Smooth muscle cell (in vitro differentiated cells): Measurements from ENCODE around the gene SDF2. TPM values are rescaled to one million over a fixed set of nuclear protein-coding genes. Genes with fewer than 3 reads are reported as not detected.
"Not testable (repeated sequence)": the region's sequence is repeated elsewhere in the genome, so short reads cannot be mapped to it uniquely, and the experiment has no call there.

Experiments
- DNase-seq: peaks from one replicate; lab custom pipeline; 2025; ENCODE audit not compliant: unreplicated experiment; lab: John Stamatoyannopoulos, UW
- H2AFZ ChIP-seq: fragments of 200-600 bp; sonication (generic); 2 replicates; pipeline ENCODE4 v1.6.0; 2016; ENCODE audit warnings: antibody characterized with exemption, low read depth, mild to moderate bottlenecking
- H3F3A ChIP-seq: fragments of 200-600 bp; sonication (generic); 2 replicates; pipeline ENCODE4 v1.6.0; 2017; ENCODE audit warnings: antibody characterized with exemption, low read depth
- H3K27ac ChIP-seq: fragments of 200-600 bp; sonication (generic); 2 replicates; pipeline ENCODE4 v1.5.1; 2016; ENCODE audit warnings: low read depth, mild to moderate bottlenecking
- H3K27me3 ChIP-seq: fragments of 200-600 bp; sonication (generic); 2 replicates; pipeline ENCODE4 v1.6.1; 2016; ENCODE audit warnings: low read depth, mild to moderate bottlenecking
- H3K36me3 ChIP-seq: fragments of 200-600 bp; sonication (generic); 2 replicates; pipeline ENCODE4 v1.5.1; 2016; ENCODE audit warnings: low read depth
- H3K4me1 ChIP-seq: fragments of 200-600 bp; sonication (generic); 2 replicates; pipeline ENCODE4 v1.5.1; 2016; ENCODE audit warnings: low read depth
- H3K4me2 ChIP-seq: fragments of 200-600 bp; sonication (generic); 2 replicates; pipeline ENCODE4 v1.6.0; 2016; ENCODE audit warnings: mild to moderate bottlenecking
- H3K4me3 ChIP-seq: fragments of 200-600 bp; sonication (generic); 2 replicates; pipeline ENCODE4 v1.5.1; 2016; ENCODE audit warnings: mild to moderate bottlenecking
- H3K79me2 ChIP-seq: fragments of 200-600 bp; sonication (generic); 2 replicates; pipeline ENCODE4 v1.6.0; 2016; ENCODE audit warnings: low read depth, mild to moderate bottlenecking
- H3K9ac ChIP-seq: fragments of 200-600 bp; sonication (generic); 2 replicates; pipeline ENCODE4 v1.6.0; 2016; ENCODE audit warnings: low read depth
- H3K9me3 ChIP-seq: fragments of 200-600 bp; sonication (generic); replicated peaks from 2 replicates; pipeline ENCODE4 v1.5.1; 2016; ENCODE audit warnings: low read depth
- H4K20me1 ChIP-seq: fragments of 200-600 bp; sonication (generic); 2 replicates; pipeline ENCODE4 v1.6.0; 2016; ENCODE audit warnings: low read depth
- CTCF ChIP-seq: fragments of 200-600 bp; sonication (generic); IDR thresholded peaks from 2 replicates; pipeline ENCODE4 v1.5.1; 2017; ENCODE audit warnings: borderline replicate concordance, mild to moderate bottlenecking, antibody characterized with exemption; ENCODE audit not compliant: insufficient read depth, poor library complexity, severe bottlenecking
- WGBS: methylation state at CpG from one replicate; pipeline ENCODE4 v1.1.7; 2016; ENCODE audit warnings: low lambda C conversion rate; 5-methylcytosine and 5-hydroxymethylcytosine counted together
- polyA plus RNA-seq: library from polyadenylated mRNA; unstranded; fragments of >200 nt; fragmentation: Nextera tagmentation; extraction: Ambion mirVana; gene quantifications from 2 replicates; pipeline ENCODE4 v1.2.1, GENCODE V29; 2016
- total RNA-seq: library from RNA; depleted of rRNA; stranded (reverse); fragments of >200 nt; gene quantifications from 2 replicates; pipeline ENCODE4 v1.2.3, GENCODE V29; 2014

Gene SDF2
- total and polyA plus RNA-seq, 2 experiments from 2014 or later, result 88.6 to 96.5 TPM

- 91% methylated on average over 6 of the region's 6 CpGs for WGBS
- H3K4me1 ChIP-seq, result no peaks in the 10 kb centered on the region
- H3F3A ChIP-seq, result no peaks in the 10 kb centered on the region
- DNase-seq, result no peak
- no peaks in the 10 kb centered on the region for H3K79me2 ChIP-seq
- no peak overlapping the region for H3K4me3 ChIP-seq
- no peak overlapping the region for H2AFZ ChIP-seq
- no peak overlapping the region for H3K27ac ChIP-seq
- H3K36me3 ChIP-seq, result peaks cover 13% of the 10 kb centered on the region
- H3K9me3 ChIP-seq, result no peaks in the 10 kb centered on the region
- H3K9ac ChIP-seq, result no peak overlapping the region
- H3K27me3 ChIP-seq, result no peaks in the 10 kb centered on the region
- no peaks in the 10 kb centered on the region for H4K20me1 ChIP-seq
- TF ChIP-seq CTCF, result peak; percentile 56
- H3K4me2 ChIP-seq, result no peak overlapping the region
These were observed 48.5 kb downstream of the SDF2 start for GRCh38 chr17:28612936-28613872.

GRCh38 chr17:28612531-28612930 lies 49.2 kb downstream of the SDF2 start:
- H3K4me2 ChIP-seq, result no peak overlapping the region
- no peak overlapping the region for H3K27ac ChIP-seq
- no peak for TF ChIP-seq CTCF
- no peaks in the 10 kb centered on the region for H3K4me1 ChIP-seq
- no peaks in the 10 kb centered on the region for H4K20me1 ChIP-seq
- no peaks in the 10 kb centered on the region for H3F3A ChIP-seq
- H3K36me3 ChIP-seq, result peaks cover 9% of the 10 kb centered on the region
- no peak for DNase-seq
- no peaks in the 10 kb centered on the region for H3K27me3 ChIP-seq
- no peaks in the 10 kb centered on the region for H3K79me2 ChIP-seq
- H3K4me3 ChIP-seq, result no peak overlapping the region
- no peaks in the 10 kb centered on the region for H3K9me3 ChIP-seq
- no peak overlapping the region for H2AFZ ChIP-seq
- no peak overlapping the region for H3K9ac ChIP-seq
- WGBS, result 97% methylated on average over 2 of the region's 2 CpGs

GRCh38 chr17:28610376-28610775 lies 51.3 kb downstream of the SDF2 start:
- Histone ChIP-seq H3K36me3 (peaks cover 4% of the 10 kb centered on the region), H3K9ac (no peak overlapping the region), H2AFZ (no peak overlapping the region), H3K27me3 (no peaks in the 10 kb centered on the region), H4K20me1 (no peaks in the 10 kb centered on the region), H3K79me2 (no peaks in the 10 kb centered on the region), H3K4me2 (no peak overlapping the region), H3F3A (no peaks in the 10 kb centered on the region), H3K9me3 (no peaks in the 10 kb centered on the region), H3K4me3 (no peak overlapping the region), H3K27ac (no peak overlapping the region), H3K4me1 (no peaks in the 10 kb centered on the region)
- 96% methylated on average over 8 of the region's 8 CpGs for WGBS
- no peak for TF ChIP-seq CTCF
- DNase-seq, result no peak

GRCh38 chr17:28604031-28604430 lies 57.7 kb downstream of the SDF2 start:
- not testable (repeated sequence) for H3K4me2 ChIP-seq, H3K4me1 ChIP-seq, H3F3A ChIP-seq, H3K79me2 ChIP-seq, H3K27ac ChIP-seq, H3K9me3 ChIP-seq, H3K4me3 ChIP-seq, H2AFZ ChIP-seq, H4K20me1 ChIP-seq, DNase-seq, H3K9ac ChIP-seq, H3K27me3 ChIP-seq, H3K36me3 ChIP-seq
- WGBS, result 96% methylated on average over 4 of the region's 31 CpGs
